H1 (cell line): ENCODE data around the gene DDC. TPM values are rescaled to one million over a fixed set of nuclear protein-coding genes. Genes with fewer than 3 reads are reported as not detected.

Experiments used
- CTCF ChIA-PET: fragments of 300-600 bp; sonication (Branson Sonifier 250); formaldehyde crosslinking; loops from one replicate; lab custom pipeline; 2021; ENCODE audit not compliant: partially characterized antibody; lab: Charles Lee
- POLR2A ChIA-PET: fragments of 300-600 bp; sonication (Branson Sonifier 250); formaldehyde crosslinking; loops from one replicate; lab custom pipeline; 2021; ENCODE audit warnings: inconsistent platforms; ENCODE audit not compliant: partially characterized antibody; lab: Charles Lee
- DNase-seq, 2 experiments: peaks; one replicate each; pipeline versions ENCODE4 v3.0.0 to v3.0.0-alpha.2; 2010 to 2022; ENCODE audit warnings: low spot score in 2 of 2, low read depth in 1 of 2, mixed read lengths in 1 of 2
- FAIRE-seq: peaks from 2 replicates; lab custom pipeline; 2011; peaks lifted over from hg19 to GRCh38; lab: Jason Lieb, UNC
- H2AFZ ChIP-seq: 2 replicates; pipeline ENCODE4 v1.8.1; 2012; ENCODE audit warnings: low read length, inconsistent platforms
- H2AK5ac ChIP-seq: 2 replicates; pipeline ENCODE4 v1.6.1; 2013; ENCODE audit warnings: low read depth, low read length
- H2BK120ac ChIP-seq: replicated peaks from 2 replicates; pipeline ENCODE3; 2013; ENCODE audit warnings: low read depth, low read length, inconsistent platforms
- H2BK12ac ChIP-seq: 2 replicates; pipeline ENCODE4 v1.6.1; 2013; ENCODE audit warnings: low read depth, low read length
- H2BK15ac ChIP-seq: 2 replicates; pipeline ENCODE4 v1.6.1; 2013; ENCODE audit warnings: low read length
- H2BK20ac ChIP-seq: 2 replicates; pipeline ENCODE4 v1.6.1; 2013; ENCODE audit warnings: low read length
- H2BK5ac ChIP-seq: 2 replicates; pipeline ENCODE4 v1.6.1; 2013; ENCODE audit warnings: low read depth, low read length
- H3K14ac ChIP-seq: 2 replicates; pipeline ENCODE4 v1.6.1; 2013; ENCODE audit warnings: inconsistent platforms; ENCODE audit not compliant: insufficient read length
- H3K18ac ChIP-seq: 2 replicates; pipeline ENCODE4 v1.6.1; 2013; ENCODE audit warnings: low read length; ENCODE audit errors: extremely low read depth
- H3K23ac ChIP-seq: 2 replicates; pipeline ENCODE4 v1.6.1; 2013; ENCODE audit warnings: inconsistent platforms; ENCODE audit not compliant: insufficient read length
- H3K23me2 ChIP-seq: 2 replicates; pipeline ENCODE4 v1.6.1; 2013; ENCODE audit warnings: low read depth, low read length
- H3K27ac ChIP-seq: 2 replicates; pipeline ENCODE4 v1.6.1; 2011; ENCODE audit warnings: low read depth, low read length, inconsistent platforms
- H3K27me3 ChIP-seq, 4 experiments: replicated peaks in 1 of 4; 1 replicate in 1 of 4; 2 replicates in 3 of 4; pipeline versions ENCODE4 v1.6.1 to v1.8.1; 2011 to 2013; ENCODE audit warnings: low read length in 3 of 4, mild to moderate bottlenecking in 3 of 4, inconsistent platforms in 2 of 4, mixed read lengths in 2 of 4, moderate library complexity in 1 of 4; ENCODE audit not compliant: control insufficient read depth in 3 of 4, insufficient read depth in 3 of 4; ENCODE audit errors: extremely low read depth in 1 of 4
- H3K36me3 ChIP-seq, 4 experiments: 2 replicates each; pipeline versions ENCODE4 v1.6.1 to v1.8.1; 2011 to 2013; ENCODE audit warnings: mild to moderate bottlenecking in 4 of 4, low read length in 3 of 4, moderate library complexity in 2 of 4, control low read depth in 1 of 4, inconsistent platforms in 1 of 4; ENCODE audit not compliant: insufficient read depth in 4 of 4, control insufficient read depth in 2 of 4
- H3K4ac ChIP-seq: replicated peaks from 2 replicates; pipeline ENCODE3; 2013; ENCODE audit warnings: low read length, low read depth, mixed read lengths, inconsistent platforms; ENCODE audit not compliant: insufficient read length
- H3K4me1 ChIP-seq, 4 experiments: replicated peaks in 1 of 4; 1 replicate in 1 of 4; 2 replicates in 3 of 4; pipeline versions ENCODE4 v1.6.1 to v1.8.1; 2011 to 2013; ENCODE audit warnings: low read length in 3 of 4, inconsistent platforms in 2 of 4, mixed read lengths in 1 of 4; ENCODE audit not compliant: insufficient read depth in 4 of 4, control insufficient read depth in 3 of 4
- H3K4me2 ChIP-seq, 2 experiments: 2 replicates each; pipeline versions ENCODE4 v1.6.1 to v1.8.1; 2011 to 2013; ENCODE audit warnings: low read depth in 2 of 2, low read length in 2 of 2, control low read depth in 1 of 2, inconsistent platforms in 1 of 2, mild to moderate bottlenecking in 1 of 2; ENCODE audit not compliant: insufficient read depth in 1 of 2
- H3K4me3 ChIP-seq, 4 experiments: fragments of 200-600, 300-600 bp in 1 of 4; sonication (generic), shearing (Covaris generic), sonication (Bioruptor Twin) in 1 of 4; 2 replicates each; pipeline versions ENCODE4 v1.5.1 to v1.8.1; 2011 to 2016; ENCODE audit warnings: low read length in 4 of 4, low read depth in 3 of 4, control low read depth in 2 of 4, inconsistent platforms in 2 of 4, mild to moderate bottlenecking in 2 of 4, mixed read lengths in 1 of 4, moderate library complexity in 1 of 4; ENCODE audit not compliant: insufficient read depth in 2 of 4; ENCODE audit errors: extremely low read depth in 1 of 4
- H3K56ac ChIP-seq: replicated peaks from 2 replicates; pipeline ENCODE3; 2013; ENCODE audit warnings: low read depth, mild to moderate bottlenecking, mixed read lengths, low read length, inconsistent platforms; ENCODE audit not compliant: insufficient read length
- H3K79me1 ChIP-seq: 2 replicates; pipeline ENCODE4 v1.6.1; 2013; ENCODE audit warnings: low read depth, low read length, control low read depth
- H3K79me2 ChIP-seq, 2 experiments: 2 replicates each; pipeline versions ENCODE4 v1.6.1 to v1.8.1; 2012 to 2013; ENCODE audit warnings: low read length in 2 of 2, mild to moderate bottlenecking in 2 of 2, inconsistent platforms in 1 of 2; ENCODE audit not compliant: insufficient read depth in 2 of 2, control insufficient read depth in 1 of 2
- H3K9ac ChIP-seq, 4 experiments: replicated peaks in 1 of 4; 1 replicate in 1 of 4; 2 replicates in 3 of 4; pipeline versions ENCODE4 v1.6.1 to v1.8.1; 2011 to 2013; ENCODE audit warnings: low read depth in 3 of 4, low read length in 3 of 4, control low read depth in 2 of 4, mild to moderate bottlenecking in 2 of 4, moderate library complexity in 2 of 4, inconsistent platforms in 1 of 4; ENCODE audit errors: extremely low read depth in 1 of 4
- H3K9me3 ChIP-seq, 2 experiments: 2 replicates each; pipeline versions ENCODE4 v1.6.1 to v1.8.1; 2012 to 2013; ENCODE audit warnings: mild to moderate bottlenecking in 2 of 2, moderate library complexity in 2 of 2, control low read depth in 1 of 2, inconsistent platforms in 1 of 2, low read depth in 1 of 2, low read length in 1 of 2, mixed read lengths in 1 of 2; ENCODE audit not compliant: insufficient read depth in 2 of 2
- H4K20me1 ChIP-seq, 2 experiments: replicated peaks in 1 of 2; 2 replicates each; pipeline versions ENCODE3 to v1.8.1; 2011 to 2013; ENCODE audit warnings: inconsistent platforms in 2 of 2, low read length in 2 of 2, mild to moderate bottlenecking in 1 of 2; ENCODE audit not compliant: insufficient read depth in 2 of 2, control insufficient read depth in 1 of 2
- H4K5ac ChIP-seq: 2 replicates; pipeline ENCODE4 v1.6.1; 2013; ENCODE audit warnings: low read length, low read depth, mixed read lengths, inconsistent platforms; ENCODE audit not compliant: insufficient read length
- H4K8ac ChIP-seq: 2 replicates; pipeline ENCODE4 v1.8.0; 2013; ENCODE audit warnings: mild to moderate bottlenecking, moderate library complexity, low read length, inconsistent platforms; ENCODE audit not compliant: insufficient read depth; ENCODE audit errors: extremely low read depth
- H4K91ac ChIP-seq: replicated peaks from 2 replicates; pipeline ENCODE3; 2013; ENCODE audit warnings: low read length, mixed read lengths, inconsistent platforms; ENCODE audit not compliant: insufficient read length
- SIRT6 ChIP-seq: IDR thresholded peaks from one replicate; pipeline ENCODE4 v1.7.1; 2012; ENCODE audit warnings: low read length, inconsistent platforms
- SRF ChIP-seq: IDR thresholded peaks from 2 replicates; pipeline ENCODE4 v1.6.1; 2011; ENCODE audit warnings: mild to moderate bottlenecking, low read depth, low read length, moderate library complexity
- SUZ12 ChIP-seq: fragments of 200-600 bp; sonication (generic); IDR thresholded peaks from 2 replicates; pipeline ENCODE4 v1.6.1; 2012; ENCODE audit warnings: mild to moderate bottlenecking, inconsistent platforms, low read length, moderate library complexity, mixed read lengths
- WGBS, 2 experiments: shearing (Covaris generic) in 1 of 2; methylation state at CpG; one replicate each; pipeline versions ENCODE4 v1.1.6 to v1.1.7; 2013 to 2015; ENCODE audit warnings: low lambda C conversion rate in 2 of 2, mixed read lengths in 2 of 2, inconsistent platforms in 1 of 2, low coverage in 1 of 2, missing lambda C conversion rate in 1 of 2; ENCODE audit not compliant: insufficient replicate concordance in 2 of 2, insufficient coverage in 1 of 2, insufficient read length in 1 of 2; ENCODE audit errors: extremely low coverage in 1 of 2, missing lambda C conversion rate in 1 of 2; 5-methylcytosine and 5-hydroxymethylcytosine counted together
- polyA plus RNA-seq, 7 experiments: library from polyadenylated mRNA; depleted of rRNA in 3 of 7; stranded (reverse) in 5 of 7; unstranded in 2 of 7; fragments of >200 nt in 5 of 7; fragments of 200-250 nt in 2 of 7; gene quantifications; 1 replicate in 5 of 7; 2 replicates in 1 of 7; 4 replicates in 1 of 7; pipeline versions ENCODE4 v1.2.1 to v1.2.3, GENCODE V29; 2011 to 2013; ENCODE audit warnings: missing spikeins in 2 of 7, mixed read lengths in 2 of 7
- total RNA-seq: library from RNA; stranded (reverse); fragmentation: NEBNext Ultra II Directional; extraction: Animal tissue kit (Norgen Biotek cat#: 25700); gene quantifications from 2 replicates; pipeline ENCODE4 v1.2.1, GENCODE V29; 2021
- TF ChIP-seq, protein P1 (sequence below), 3 experiments: IDR thresholded peaks; 1 replicate in 2 of 3; 2 replicates in 1 of 3; pipeline versions ENCODE4 v1.5.1 to v1.6.1; 2011; ENCODE audit warnings: low read length in 3 of 3, mild to moderate bottlenecking in 3 of 3, inconsistent platforms in 2 of 3, low read depth in 1 of 3, moderate library complexity in 1 of 3; ENCODE audit not compliant: insufficient read depth in 1 of 3; ENCODE audit errors: control extremely low read depth in 1 of 3
- TF ChIP-seq, protein P2 (sequence below): IDR thresholded peaks from 2 replicates; pipeline ENCODE4 v1.6.1; 2011; ENCODE audit warnings: low read depth, mild to moderate bottlenecking, low read length; ENCODE audit not compliant: insufficient read depth

The DDC gene
- total and polyA plus RNA-seq, 2 of the 8 experiments (the other 6 are each of a cell fraction or from before 2014, with no cell fraction given), result 0.05 TPM; not detected in 1

DNA sequence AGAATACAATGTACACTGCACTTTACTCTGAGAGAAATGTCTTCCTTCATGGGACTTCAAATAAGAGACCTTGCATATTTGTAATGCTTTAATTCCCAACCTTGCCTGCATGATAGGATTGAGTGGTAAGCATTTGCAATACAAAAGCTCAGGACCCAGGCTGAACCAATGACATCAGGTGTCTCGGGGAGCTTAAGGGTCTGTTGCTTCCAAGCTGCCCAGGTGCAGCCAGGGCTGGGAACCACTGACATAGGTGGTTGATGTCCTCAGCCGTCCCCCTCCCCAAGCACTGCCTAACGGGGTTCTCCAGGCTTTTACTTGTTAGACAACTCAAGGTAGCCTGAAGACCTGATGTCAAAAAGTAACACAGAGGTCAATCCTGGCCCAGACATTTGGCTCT is 144.2 kb downstream of the DDC start:
- Histone ChIP-seq H2BK20ac (no peak overlapping the region), H2BK15ac (no peak overlapping the region), H2BK12ac (no peak overlapping the region), H4K91ac (no peak overlapping the region), H3K9me3 (no peaks in the 10 kb centered on the region), H4K5ac (no peak overlapping the region), H4K8ac (no peak overlapping the region), H3K4me2 (no peak overlapping the region), H3K9ac (no peak overlapping the region), H3K27ac (no peak overlapping the region), H3K4me1 (peaks cover 0 to 8% (median 4%) of the 10 kb centered on the region in 4 experiments; a peak in 5 of 7 replicates), H3K79me1 (no peaks in the 10 kb centered on the region), H2BK120ac (no peak overlapping the region), H2AK5ac (no peak overlapping the region), H3K4me3 (no peak overlapping the region), H3K79me2 (no peaks in the 10 kb centered on the region), H3K36me3 (no peaks in the 10 kb centered on the region), H2AFZ (no peak overlapping the region), H3K4ac (no peak overlapping the region), H3K56ac (no peak overlapping the region), H4K20me1 (no peaks in the 10 kb centered on the region), H3K23me2 (no peaks in the 10 kb centered on the region), H3K27me3 (no peaks in the 10 kb centered on the region; a peak in 1 of 7 replicates), H2BK5ac (no peak overlapping the region), H3K14ac (no peak overlapping the region), H3K18ac (no peak overlapping the region), H3K23ac (no peak overlapping the region)
- ChIA-PET POLR2A (no interaction called here), CTCF (interaction anchor here (0.6 to 2.8 kb wide), 8 partner anchors 8 to 331 kb away, joined by 3 to 17 read pairs (median 3); no protein-coding TSS in a partner anchor)
- WGBS, 2 experiments, result 47% methylated on average over 3 of the region's 3 CpGs; no CpG with 5 or more reads in 1 of the 2 experiments
- no peak for FAIRE-seq
- TF ChIP-seq SUZ12, result no peak
- TF ChIP-seq, protein P1, sequence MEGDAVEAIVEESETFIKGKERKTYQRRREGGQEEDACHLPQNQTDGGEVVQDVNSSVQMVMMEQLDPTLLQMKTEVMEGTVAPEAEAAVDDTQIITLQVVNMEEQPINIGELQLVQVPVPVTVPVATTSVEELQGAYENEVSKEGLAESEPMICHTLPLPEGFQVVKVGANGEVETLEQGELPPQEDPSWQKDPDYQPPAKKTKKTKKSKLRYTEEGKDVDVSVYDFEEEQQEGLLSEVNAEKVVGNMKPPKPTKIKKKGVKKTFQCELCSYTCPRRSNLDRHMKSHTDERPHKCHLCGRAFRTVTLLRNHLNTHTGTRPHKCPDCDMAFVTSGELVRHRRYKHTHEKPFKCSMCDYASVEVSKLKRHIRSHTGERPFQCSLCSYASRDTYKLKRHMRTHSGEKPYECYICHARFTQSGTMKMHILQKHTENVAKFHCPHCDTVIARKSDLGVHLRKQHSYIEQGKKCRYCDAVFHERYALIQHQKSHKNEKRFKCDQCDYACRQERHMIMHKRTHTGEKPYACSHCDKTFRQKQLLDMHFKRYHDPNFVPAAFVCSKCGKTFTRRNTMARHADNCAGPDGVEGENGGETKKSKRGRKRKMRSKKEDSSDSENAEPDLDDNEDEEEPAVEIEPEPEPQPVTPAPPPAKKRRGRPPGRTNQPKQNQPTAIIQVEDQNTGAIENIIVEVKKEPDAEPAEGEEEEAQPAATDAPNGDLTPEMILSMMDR (IDR thresholded peaks at IDR 0.05; ENCODE audit: control extremely low read depth in 1 of 3, insufficient read depth in 1 of 3, low read depth in 1 of 3, low read length in 3 of 3), result no peak
- TF ChIP-seq, protein P2, sequence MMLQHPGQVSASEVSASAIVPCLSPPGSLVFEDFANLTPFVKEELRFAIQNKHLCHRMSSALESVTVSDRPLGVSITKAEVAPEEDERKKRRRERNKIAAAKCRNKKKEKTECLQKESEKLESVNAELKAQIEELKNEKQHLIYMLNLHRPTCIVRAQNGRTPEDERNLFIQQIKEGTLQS, result no peak
- no peak for TF ChIP-seq SIRT6
- TF ChIP-seq SRF, result no peak
- DNase-seq, result no peak
